Activated CD8-positive, alpha-beta memory T cell treated with anti-CD3 and anti-CD28 coated beads, Interleukin-2, amount 50 U/mL, for 1 hour (primary cell): ENCODE measurements around the gene BABAM1.

Source experiments
- DNase-seq: peaks from one replicate; pipeline ENCODE4 v3.0.0-alpha.2; 2020; ENCODE audit errors: extremely low read depth

Gene BABAM1

GRCh38 chr19:17321655-17322489 is 54.6 kb downstream of the BABAM1 start:
- no peak for DNase-seq

GRCh38 chr19:17322854-17323253 is 55.6 kb downstream of the BABAM1 start:
- no peak for DNase-seq

- no peak for DNase-seq
Observed at GRCh38 chr19:17323300-17323963, 56.2 kb downstream of the BABAM1 start.

DNA sequence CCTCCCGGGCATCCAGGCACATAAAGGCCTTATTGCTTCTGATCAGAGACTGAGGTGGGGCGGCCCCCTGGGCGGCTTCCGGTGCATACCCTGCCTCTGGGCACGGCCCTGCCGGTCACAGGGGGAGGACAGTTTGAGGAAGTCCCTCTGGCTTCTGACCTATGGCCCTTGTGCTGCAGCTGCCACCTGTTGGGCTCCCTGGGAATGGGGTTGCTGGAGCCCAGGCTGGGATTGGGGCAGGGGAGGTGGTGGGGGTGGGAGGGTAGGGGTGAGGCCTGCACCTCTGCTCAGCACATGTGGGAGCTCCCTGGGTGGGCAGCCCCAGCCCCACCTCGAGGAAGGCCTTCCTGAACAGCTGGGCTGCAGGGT is 56.7 kb downstream of the BABAM1 start:
- no peak for DNase-seq

DNA sequence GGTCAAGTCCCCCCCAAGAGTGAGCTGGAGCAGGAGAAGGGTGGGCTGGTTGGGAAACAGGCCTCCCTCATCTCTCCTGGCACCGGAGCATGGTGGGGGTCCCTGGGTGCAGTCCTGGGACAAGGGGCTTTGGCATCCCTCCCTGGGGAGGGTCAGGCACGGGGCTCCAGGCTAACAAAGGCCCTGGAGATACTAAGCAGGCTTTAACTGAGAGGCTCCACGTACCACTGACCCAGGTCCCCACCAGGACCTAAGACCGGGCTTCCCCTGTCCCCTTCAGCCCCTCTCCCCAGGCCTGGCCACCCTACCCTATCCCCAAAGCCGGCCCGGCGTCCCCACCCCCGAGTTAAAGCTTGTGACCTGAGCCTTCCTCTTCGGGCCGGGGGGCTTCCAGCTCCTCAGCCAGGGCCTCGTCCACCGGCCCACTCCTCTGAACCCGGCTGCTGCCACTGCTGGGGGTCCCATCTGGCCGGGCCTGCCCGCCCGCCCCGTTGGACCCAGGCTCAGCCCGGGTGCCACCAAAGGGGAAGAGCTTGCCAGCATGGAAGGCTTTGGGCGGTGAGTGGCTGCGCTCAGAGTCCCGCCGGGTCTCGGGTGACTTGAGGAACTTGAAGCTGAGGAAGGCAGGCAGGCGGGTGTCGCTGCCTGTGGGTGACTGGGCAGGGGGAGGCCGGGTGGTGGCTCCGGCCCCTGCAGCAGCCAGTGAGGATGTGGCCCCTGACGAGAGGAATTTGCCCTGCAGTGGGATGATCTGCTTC is 57.3 kb downstream of the BABAM1 start:
- no peak for DNase-seq

- no peak for DNase-seq
Observed at GRCh38 chr19:17325133-17325532, 57.9 kb downstream of the BABAM1 start.

GRCh38 chr19:17325881-17326594 is 58.8 kb downstream of the BABAM1 start:
- no peak for DNase-seq

- DNase-seq = no peak
Observed at GRCh38 chr19:17326595-17326966, 59.3 kb downstream of the BABAM1 start.

- no peak for DNase-seq
Observed at GRCh38 chr19:17327068-17327653, 59.9 kb downstream of the BABAM1 start.

- no peak for DNase-seq
Observed at GRCh38 chr19:17327654-17328516, 60.6 kb downstream of the BABAM1 start.
